PC-9 (cell line): ENCODE measurements around the gene CHRNA5. TPM values are rescaled to one million over a fixed set of nuclear protein-coding genes. Genes with fewer than 3 reads are reported as not detected.
A peak's percentile ranks its signal among the peaks of the same experiment; 100 is the strongest.

Source experiments
- BruUV-seq: library from RNA; stranded (reverse); fragments of 400-500 nt; replicated peaks from 2 replicates; lab custom pipeline; 2021; lab: Mats Ljungman, UMichigan
- CTCF ChIA-PET: fragments of 300-600 bp; sonication (Branson Sonifier 250); formaldehyde crosslinking; loops from one replicate; lab custom pipeline; 2022; ENCODE audit warnings: antibody characterized with exemption; lab: Charles Lee
- POLR2A ChIA-PET: fragments of 300-600 bp; sonication (Branson Sonifier 250); formaldehyde crosslinking; loops from one replicate; lab custom pipeline; 2022; ENCODE audit warnings: antibody characterized with exemption; ENCODE audit not compliant: unreplicated experiment; lab: Charles Lee
- DNase-seq, 2 experiments: peaks; one replicate each; pipeline versions ENCODE4 v3.0.0 to v3.0.0-alpha.2; 2015 to 2022; ENCODE audit warnings: mixed read lengths in 1 of 2
- H2AFZ ChIP-seq: fragments of 200-600 bp; sonication (generic); 2 replicates; pipeline ENCODE4 v1.8.1; 2017; ENCODE audit warnings: antibody characterized with exemption
- H3F3A ChIP-seq: fragments of 200-600 bp; sonication (generic); 2 replicates; pipeline ENCODE4 v1.8.1; 2017; ENCODE audit warnings: antibody characterized with exemption, mild to moderate bottlenecking, low read depth; ENCODE audit not compliant: insufficient read depth
- H3K27ac ChIP-seq: fragments of 200-600 bp; sonication (generic); 2 replicates; pipeline ENCODE4 v1.6.1; 2016; ENCODE audit warnings: mixed run types
- H3K27me3 ChIP-seq: fragments of 200-600 bp; sonication (generic); 2 replicates; pipeline ENCODE4 v1.6.1; 2016; ENCODE audit warnings: low read depth, mixed run types; ENCODE audit not compliant: insufficient read depth
- H3K36me3 ChIP-seq: fragments of 200-600 bp; sonication (generic); 2 replicates; pipeline ENCODE4 v1.6.1; 2016; ENCODE audit warnings: low read depth, mixed run types
- H3K4me1 ChIP-seq: fragments of 200-600 bp; sonication (generic); replicated peaks from 2 replicates; pipeline ENCODE4 v1.6.1; 2016; ENCODE audit warnings: mixed run types; ENCODE audit not compliant: insufficient read depth
- H3K4me2 ChIP-seq: fragments of 200-600 bp; sonication (generic); 2 replicates; pipeline ENCODE4 v1.6.1; 2017; ENCODE audit warnings: mixed run types
- H3K4me3 ChIP-seq: fragments of 200-600 bp; sonication (generic); 2 replicates; pipeline ENCODE4 v1.6.1; 2016; ENCODE audit warnings: mixed run types
- H3K79me2 ChIP-seq: fragments of 200-600 bp; sonication (generic); 2 replicates; pipeline ENCODE4 v1.6.1; 2017; ENCODE audit warnings: low read depth, mixed run types
- H3K9me2 ChIP-seq: fragments of 200-600 bp; sonication (generic); 2 replicates; pipeline ENCODE4 v1.8.1; 2017; ENCODE audit warnings: mild to moderate bottlenecking; ENCODE audit not compliant: insufficient read depth
- H3K9me3 ChIP-seq: fragments of 200-600 bp; sonication (generic); 2 replicates; pipeline ENCODE4 v1.8.1; 2016; ENCODE audit warnings: low read depth; ENCODE audit not compliant: insufficient read depth
- H4K20me1 ChIP-seq: fragments of 200-600 bp; sonication (generic); 2 replicates; pipeline ENCODE4 v1.8.1; 2017; ENCODE audit not compliant: insufficient read depth
- EZH2 ChIP-seq: fragments of 200-600 bp; sonication (generic); IDR thresholded peaks from 2 replicates; pipeline ENCODE4 v1.8.0; 2017; ENCODE audit warnings: antibody characterized with exemption, low read depth
- intact Hi-C: fragments of 100-400 bp; cut with micrococcal nuclease; formaldehyde crosslinking; loops from one replicate; pipeline ENCODE4 v1.10.0; 2022; ENCODE audit not compliant: unreplicated experiment
- total RNA-seq: library from RNA; stranded (reverse); gene quantifications from 2 replicates; pipeline ENCODE4 v1.2.3, GENCODE V29; 2021
- TF ChIP-seq, protein P1 (sequence below): fragments of 200-600 bp; sonication (generic); conservative IDR thresholded peaks from 2 replicates; pipeline ENCODE4 v1.6.1; 2017; ENCODE audit warnings: mixed run types, antibody characterized with exemption, mild to moderate bottlenecking, moderate library complexity

Gene CHRNA5
- total RNA-seq, 1 experiment from 2014 or later, result 9.5 TPM

DNA sequence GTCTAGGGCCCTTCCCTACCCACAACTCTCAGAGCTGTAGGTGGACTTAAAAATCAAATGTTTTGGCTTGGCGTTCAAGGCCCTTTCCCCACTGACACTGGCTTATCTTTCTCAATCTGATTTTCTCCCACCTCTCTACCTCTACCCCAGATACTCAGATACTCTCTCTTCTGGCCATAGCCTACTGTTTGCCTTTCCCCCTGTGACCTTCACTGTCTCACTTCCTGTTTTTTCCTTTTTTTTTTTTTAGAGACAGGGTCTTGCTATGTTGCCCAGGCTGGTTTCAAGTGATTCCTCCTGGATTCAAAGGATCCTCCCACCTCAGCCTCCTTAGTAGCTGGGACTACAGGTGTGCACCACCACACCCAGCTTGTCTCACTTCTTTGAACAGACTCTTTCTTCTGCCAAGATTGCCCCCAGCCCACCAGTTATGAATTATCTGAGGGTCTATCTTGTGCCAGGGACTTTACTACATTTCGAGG, 71.1 kb downstream of the CHRNA5 start:
- no peak overlapping the region for H3K4me2 ChIP-seq
- H3K36me3 ChIP-seq, result no peaks in the 10 kb centered on the region
- no peaks in the 10 kb centered on the region for H3K79me2 ChIP-seq
- H3K9me3 ChIP-seq, result no peaks in the 10 kb centered on the region
- no peaks in the 10 kb centered on the region for H3K4me1 ChIP-seq
- no peak overlapping the region for H3K4me3 ChIP-seq
- H3K9me2 ChIP-seq, result no peaks in the 10 kb centered on the region
- no peak overlapping the region for H3K27ac ChIP-seq
- CTCF ChIA-PET, result interaction anchor here (0.8 kb wide), 1 partner anchor 38 kb away, joined by 9 read pairs; no protein-coding TSS in a partner anchor
- no peak overlapping the region for H2AFZ ChIP-seq
- intact Hi-C loops, result no loop called here
- peaks cover 22% of the 10 kb centered on the region for H3K27me3 ChIP-seq
- H3F3A ChIP-seq, result no peaks in the 10 kb centered on the region
- no peak for TF ChIP-seq EZH2
- TF ChIP-seq, protein P1, sequence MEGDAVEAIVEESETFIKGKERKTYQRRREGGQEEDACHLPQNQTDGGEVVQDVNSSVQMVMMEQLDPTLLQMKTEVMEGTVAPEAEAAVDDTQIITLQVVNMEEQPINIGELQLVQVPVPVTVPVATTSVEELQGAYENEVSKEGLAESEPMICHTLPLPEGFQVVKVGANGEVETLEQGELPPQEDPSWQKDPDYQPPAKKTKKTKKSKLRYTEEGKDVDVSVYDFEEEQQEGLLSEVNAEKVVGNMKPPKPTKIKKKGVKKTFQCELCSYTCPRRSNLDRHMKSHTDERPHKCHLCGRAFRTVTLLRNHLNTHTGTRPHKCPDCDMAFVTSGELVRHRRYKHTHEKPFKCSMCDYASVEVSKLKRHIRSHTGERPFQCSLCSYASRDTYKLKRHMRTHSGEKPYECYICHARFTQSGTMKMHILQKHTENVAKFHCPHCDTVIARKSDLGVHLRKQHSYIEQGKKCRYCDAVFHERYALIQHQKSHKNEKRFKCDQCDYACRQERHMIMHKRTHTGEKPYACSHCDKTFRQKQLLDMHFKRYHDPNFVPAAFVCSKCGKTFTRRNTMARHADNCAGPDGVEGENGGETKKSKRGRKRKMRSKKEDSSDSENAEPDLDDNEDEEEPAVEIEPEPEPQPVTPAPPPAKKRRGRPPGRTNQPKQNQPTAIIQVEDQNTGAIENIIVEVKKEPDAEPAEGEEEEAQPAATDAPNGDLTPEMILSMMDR, result no peak
- BruUV-seq, result no TSS peak
- no peak for DNase-seq
- H4K20me1 ChIP-seq, result no peaks in the 10 kb centered on the region
- POLR2A ChIA-PET, result interaction anchor here (0.7 kb wide), 1 partner anchor 249 kb away, joined by 3 read pairs; no protein-coding TSS in a partner anchor

DNA sequence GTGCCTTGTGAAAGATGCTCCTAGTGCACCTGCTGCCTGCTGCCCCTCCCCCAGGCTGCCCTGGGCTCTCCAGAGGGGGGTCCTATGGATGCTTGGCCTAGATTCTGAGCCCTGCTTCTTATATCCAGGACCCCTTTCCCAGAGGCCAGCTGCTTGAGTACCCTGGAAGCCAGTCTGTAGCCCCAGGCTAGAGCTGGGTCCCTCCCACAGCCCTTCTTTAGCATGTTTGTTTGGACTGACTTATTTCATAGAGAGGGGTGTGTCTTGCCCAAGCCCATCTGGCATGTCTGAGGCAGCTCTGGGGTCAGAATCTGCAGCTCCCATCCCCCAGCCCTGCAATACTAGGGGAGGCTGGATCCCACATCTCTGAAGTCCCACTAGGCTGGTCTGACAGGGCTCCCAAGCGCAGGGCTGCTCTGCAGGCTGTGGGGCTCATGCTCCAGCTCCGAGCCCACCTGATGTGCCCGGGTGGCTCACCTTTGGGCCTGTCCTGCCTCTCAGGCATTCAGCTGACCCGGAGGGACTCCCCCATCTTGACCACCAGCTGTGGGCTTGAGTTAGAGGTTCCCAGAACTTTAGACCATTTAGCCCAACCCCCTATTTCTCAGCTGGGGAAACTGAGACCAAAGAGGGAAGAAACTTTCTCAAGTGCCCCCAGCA, 72.6 kb downstream of the CHRNA5 start:
- no TSS peak for BruUV-seq
- intact Hi-C loops, result loop anchor here (1.0 kb wide), 1 partner anchor 71 kb away; no protein-coding TSS in a partner anchor
- Histone ChIP-seq H3K4me3 (no peak overlapping the region), H3K36me3 (no peaks in the 10 kb centered on the region), H3K27me3 (peaks cover 15% of the 10 kb centered on the region), H3K4me1 (no peaks in the 10 kb centered on the region), H3F3A (no peaks in the 10 kb centered on the region), H2AFZ (no peak overlapping the region), H3K9me2 (no peaks in the 10 kb centered on the region), H3K79me2 (no peaks in the 10 kb centered on the region), H3K4me2 (no peak overlapping the region), H3K27ac (no peak overlapping the region), H4K20me1 (no peaks in the 10 kb centered on the region), H3K9me3 (no peaks in the 10 kb centered on the region)
- ChIA-PET CTCF (no interaction called here), POLR2A (interaction anchor here (0.7 kb wide), 1 partner anchor 53 kb away, joined by 9 read pairs; no protein-coding TSS in a partner anchor)
- TF ChIP-seq, protein P1, result no peak
- no peak for TF ChIP-seq EZH2
- no peak for DNase-seq

DNA sequence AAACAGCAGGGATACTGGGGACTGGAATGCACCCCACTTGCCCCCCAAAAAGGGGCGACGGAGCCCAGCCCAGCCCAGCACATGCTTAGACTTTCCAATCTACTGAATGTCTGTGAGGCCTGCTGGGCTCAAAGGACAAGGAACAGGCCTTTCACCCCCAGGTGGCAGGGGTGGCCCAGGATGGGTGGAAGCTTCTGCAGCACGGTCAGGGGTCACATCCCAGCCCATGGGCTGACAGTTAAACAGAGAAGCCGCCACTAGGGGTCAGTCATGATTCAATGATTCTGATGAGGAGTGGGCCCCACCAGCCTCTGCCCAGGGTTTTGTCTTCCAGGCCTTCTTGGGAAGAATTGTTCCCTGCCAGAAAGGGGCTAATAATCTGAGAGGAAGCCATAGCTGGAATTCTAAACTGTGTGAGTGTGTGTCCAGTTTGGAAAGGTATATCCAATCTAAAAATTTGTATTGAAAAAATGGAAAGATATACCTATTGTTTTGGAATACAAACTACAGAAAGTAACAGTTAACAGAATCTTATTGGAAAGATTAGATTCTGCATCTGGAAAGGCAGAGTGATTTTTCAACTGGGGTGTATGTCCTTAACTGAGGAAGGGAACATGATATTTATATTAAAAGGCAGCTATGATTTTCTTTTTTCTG, 73.5 kb downstream of the CHRNA5 start:
- intact Hi-C loops, result loop anchor here (1.0 kb wide), 1 partner anchor 71 kb away; no protein-coding TSS in a partner anchor
- Histone ChIP-seq H3K79me2 (no peaks in the 10 kb centered on the region), H3K4me3 (no peak overlapping the region), H3K4me2 (no peak overlapping the region), H3K27me3 (peaks cover 7% of the 10 kb centered on the region; the same call in 1 of the 2 replicates), H3K4me1 (no peaks in the 10 kb centered on the region), H3K36me3 (no peaks in the 10 kb centered on the region), H3K27ac (no peak overlapping the region), H3K9me3 (no peaks in the 10 kb centered on the region), H4K20me1 (no peaks in the 10 kb centered on the region), H3F3A (no peaks in the 10 kb centered on the region), H2AFZ (no peak overlapping the region), H3K9me2 (no peaks in the 10 kb centered on the region)
- TF ChIP-seq, protein P1, result peak; percentile 78
- no peak for TF ChIP-seq EZH2
- no TSS peak for BruUV-seq
- ChIA-PET CTCF (no interaction called here), POLR2A (interaction anchor here (0.6 to 0.7 kb wide), 2 partner anchors 54 to 483 kb away, joined by 3 to 9 read pairs; no protein-coding TSS in a partner anchor)
- DNase-seq, result peak in 1 of 2 experiments; percentile 50
